Body of pancreas (tissue), 4 donors: ENCODE measurements around the gene CTBS. TPM values are rescaled to one million over a fixed set of nuclear protein-coding genes. Genes with fewer than 3 reads are reported as not detected.
"Not testable (repeated sequence)": the region's sequence is repeated elsewhere in the genome, so short reads cannot be mapped to it uniquely, and the experiment has no call there.

Experiments
- ATAC-seq: fragments of 150-250 bp; one replicate; pipeline ENCODE4 v1.9.1; 2016
- DNase-seq, 4 donors: peaks; one replicate each; pipeline ENCODE4 v3.0.0-alpha.2; 2019
- H3K27ac ChIP-seq, 4 donors: fragments of 200-600 bp; sonication (generic); 1 replicate in 3 of 4; 2 replicates in 1 of 4; pipeline versions ENCODE4 v1.5.1 to v1.6.1; 2016 to 2019; ENCODE audit warnings: mild to moderate bottlenecking in 1 of 4, mixed read lengths in 1 of 4, moderate library complexity in 1 of 4
- H3K27me3 ChIP-seq, 2 donors: fragments of 200-600 bp; sonication (generic); one replicate each; pipeline ENCODE4 v1.6.0; 2016; ENCODE audit warnings: mild to moderate bottlenecking in 1 of 2
- H3K36me3 ChIP-seq, 2 donors: fragments of 200-600 bp; sonication (generic); replicated peaks in 1 of 2; 2 replicates each; pipeline ENCODE4 v1.5.1; 2016; ENCODE audit warnings: low read depth in 2 of 2; ENCODE audit not compliant: insufficient read depth in 1 of 2
- H3K4me1 ChIP-seq: fragments of 200-600 bp; sonication (generic); one replicate; pipeline ENCODE4 v1.6.0; 2016
- H3K4me3 ChIP-seq, 2 donors: fragments of 200-600 bp; sonication (generic); 1 replicate in 1 of 2; 2 replicates in 1 of 2; pipeline ENCODE4 v1.5.1; 2016 to 2019
- H3K9me3 ChIP-seq, 3 donors: fragments of 200-600 bp; sonication (generic); 1 replicate in 2 of 3; 2 replicates in 1 of 3; pipeline ENCODE4 v1.5.1; 2016
- POLR2A ChIP-seq, 3 donors: fragments of 450-650 bp; IDR thresholded peaks; one replicate each; pipeline ENCODE4 v1.6.1; 2016; ENCODE audit warnings: antibody characterized with exemption in 3 of 3, mild to moderate bottlenecking in 2 of 3
- WGBS, 2 donors: methylation state at CpG; one replicate each; pipeline ENCODE4 v1.1.5; 2017; 5-methylcytosine and 5-hydroxymethylcytosine counted together
- intact Hi-C: fragments of 100-400 bp; cut with DNase I; formaldehyde crosslinking; loops from one replicate; pipeline ENCODE4 v1.15.1; 2023
- total RNA-seq, 2 donors: library from RNA; depleted of rRNA; stranded (reverse); fragments of >200 nt; gene quantifications; one replicate each; pipeline ENCODE4 v1.1.0, GENCODE V29; 2016
- TF ChIP-seq, protein P1 (sequence below), 7 experiments: fragments of 450-650 bp in 4 of 7; fragments of 200-600 bp in 3 of 7; sonication (generic) in 3 of 7; IDR thresholded peaks; one replicate each; pipeline ENCODE4 v1.5.1; 2016 to 2019; ENCODE audit warnings: antibody characterized with exemption in 7 of 7

Gene CTBS
- total RNA-seq, 2 donors from 2014 or later, result 13.5 to 15.5 TPM

DNA sequence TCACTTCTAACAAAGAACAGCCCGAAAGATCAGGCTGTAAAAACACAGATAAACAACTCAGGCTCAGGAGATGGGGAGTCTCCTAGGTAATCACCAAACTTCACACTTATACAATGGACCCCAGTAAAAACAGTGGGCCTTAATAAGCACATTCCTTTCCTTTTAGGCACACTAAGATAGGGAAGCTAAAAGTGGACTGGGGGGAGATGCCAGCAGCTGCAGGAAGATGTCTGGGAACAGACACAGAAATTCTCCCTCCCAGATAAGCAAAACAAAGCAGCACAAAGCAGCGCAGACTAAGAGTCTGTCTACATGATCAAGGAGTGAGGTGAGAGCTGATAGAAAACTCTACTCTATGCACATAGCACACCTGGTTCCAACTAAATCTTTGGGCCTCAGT is 29.0 kb upstream of the CTBS start:
- WGBS, 2 donors, result 60 to 62% methylated on average over 2 of the region's 2 CpGs
- ATAC-seq (no peak), DNase-seq (no peak)
- intact Hi-C loops, result no loop called here
- Histone ChIP-seq H3K27ac (peak overlapping the region in 2 of 4 donors; percentile 37 to 51), H3K4me3 (no peak overlapping the region), H3K4me1 (no peaks in the 10 kb centered on the region), H3K27me3 (no peaks in the 10 kb centered on the region), H3K9me3 (peaks cover 0 to 12% (median 0%) of the 10 kb centered on the region in 3 donors), H3K36me3 (no peaks in the 10 kb centered on the region)
- no peak for TF ChIP-seq POLR2A (IDR thresholded peaks at IDR 0.05)
- TF ChIP-seq, protein P1, sequence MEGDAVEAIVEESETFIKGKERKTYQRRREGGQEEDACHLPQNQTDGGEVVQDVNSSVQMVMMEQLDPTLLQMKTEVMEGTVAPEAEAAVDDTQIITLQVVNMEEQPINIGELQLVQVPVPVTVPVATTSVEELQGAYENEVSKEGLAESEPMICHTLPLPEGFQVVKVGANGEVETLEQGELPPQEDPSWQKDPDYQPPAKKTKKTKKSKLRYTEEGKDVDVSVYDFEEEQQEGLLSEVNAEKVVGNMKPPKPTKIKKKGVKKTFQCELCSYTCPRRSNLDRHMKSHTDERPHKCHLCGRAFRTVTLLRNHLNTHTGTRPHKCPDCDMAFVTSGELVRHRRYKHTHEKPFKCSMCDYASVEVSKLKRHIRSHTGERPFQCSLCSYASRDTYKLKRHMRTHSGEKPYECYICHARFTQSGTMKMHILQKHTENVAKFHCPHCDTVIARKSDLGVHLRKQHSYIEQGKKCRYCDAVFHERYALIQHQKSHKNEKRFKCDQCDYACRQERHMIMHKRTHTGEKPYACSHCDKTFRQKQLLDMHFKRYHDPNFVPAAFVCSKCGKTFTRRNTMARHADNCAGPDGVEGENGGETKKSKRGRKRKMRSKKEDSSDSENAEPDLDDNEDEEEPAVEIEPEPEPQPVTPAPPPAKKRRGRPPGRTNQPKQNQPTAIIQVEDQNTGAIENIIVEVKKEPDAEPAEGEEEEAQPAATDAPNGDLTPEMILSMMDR (IDR thresholded peaks at IDR 0.05), result no peak

DNA sequence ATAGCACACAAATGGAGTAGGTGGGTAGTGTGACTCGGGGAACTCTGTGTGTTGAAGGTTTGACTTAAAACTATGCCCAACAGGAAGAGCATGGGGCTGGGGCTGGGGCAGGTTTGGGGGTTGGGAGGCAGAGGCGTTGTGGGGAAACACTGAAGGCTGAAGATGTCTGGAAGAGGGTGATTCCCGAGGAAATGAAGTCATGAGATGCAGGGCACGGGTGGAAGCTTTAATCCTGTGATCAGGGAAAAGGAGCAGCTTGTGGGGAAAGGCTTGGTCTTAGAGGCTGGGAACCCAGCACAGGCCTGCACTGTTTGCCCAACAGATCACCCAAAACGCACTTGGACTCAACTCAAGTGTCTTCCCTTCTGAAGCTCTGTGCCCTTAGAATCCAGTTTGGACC is 26.6 kb upstream of the CTBS start:
- Histone ChIP-seq H3K9me3 (peaks cover 0 to 12% (median 0%) of the 10 kb centered on the region in 3 donors), H3K27ac (no peak overlapping the region), H3K36me3 (no peaks in the 10 kb centered on the region), H3K27me3 (no peaks in the 10 kb centered on the region), H3K4me1 (no peaks in the 10 kb centered on the region), H3K4me3 (no peak overlapping the region)
- TF ChIP-seq POLR2A (IDR thresholded peaks at IDR 0.05), result no peak
- TF ChIP-seq, protein P1 (IDR thresholded peaks at IDR 0.05), result no peak
- intact Hi-C loops, result no loop called here
- WGBS, 2 donors, result 80 to 83% methylated on average over 5 of the region's 5 CpGs
- ATAC-seq, result no peak
- DNase-seq, result no peak

DNA sequence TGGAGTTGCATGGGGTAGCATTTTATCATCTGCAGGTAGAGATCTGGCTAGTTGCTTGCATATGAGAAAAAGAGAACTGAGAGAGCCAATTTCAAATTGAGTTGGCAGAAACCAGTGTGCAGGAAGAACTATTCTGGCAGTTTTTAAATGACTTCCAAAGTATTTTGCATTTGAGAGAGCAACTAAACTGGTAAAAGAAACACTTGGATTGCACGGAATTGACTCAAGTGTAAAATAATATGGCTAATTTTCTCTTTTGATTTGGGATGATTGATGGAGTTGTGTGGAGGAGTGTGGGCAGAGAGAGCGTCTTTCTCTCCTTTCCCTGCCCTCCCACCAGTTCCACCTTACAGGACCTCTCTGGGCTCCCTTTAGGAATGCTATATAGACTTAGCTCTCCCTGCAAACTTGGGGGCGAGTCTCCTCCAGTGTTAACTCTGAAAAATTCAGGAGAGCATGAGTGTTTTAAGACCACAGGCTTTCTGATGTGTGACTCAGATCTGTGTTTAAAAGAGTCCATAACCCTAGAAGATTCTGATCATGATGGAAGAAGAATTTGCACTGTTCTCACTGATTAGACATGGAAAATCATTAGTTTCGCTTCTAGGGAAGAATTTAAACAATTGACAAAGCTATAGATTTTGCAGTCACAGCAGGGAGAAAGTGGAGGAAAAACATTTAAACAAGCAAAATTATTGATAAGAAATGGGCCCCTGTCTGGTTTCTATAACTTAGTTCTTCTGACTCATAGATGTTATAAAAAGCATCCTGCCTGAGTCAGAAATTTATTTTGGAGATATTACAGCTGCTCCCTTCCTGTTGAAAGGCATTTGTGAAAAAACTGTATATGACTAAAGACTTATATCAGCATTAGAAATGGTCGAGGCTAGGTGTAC is 24.9 kb upstream of the CTBS start:
- no peak for DNase-seq
- no peak for TF ChIP-seq POLR2A (IDR thresholded peaks at IDR 0.05)
- TF ChIP-seq, protein P1 (IDR thresholded peaks at IDR 0.05), result no peak
- WGBS, 2 donors, result 49 to 54% methylated on average over 5 of the region's 5 CpGs

DNA sequence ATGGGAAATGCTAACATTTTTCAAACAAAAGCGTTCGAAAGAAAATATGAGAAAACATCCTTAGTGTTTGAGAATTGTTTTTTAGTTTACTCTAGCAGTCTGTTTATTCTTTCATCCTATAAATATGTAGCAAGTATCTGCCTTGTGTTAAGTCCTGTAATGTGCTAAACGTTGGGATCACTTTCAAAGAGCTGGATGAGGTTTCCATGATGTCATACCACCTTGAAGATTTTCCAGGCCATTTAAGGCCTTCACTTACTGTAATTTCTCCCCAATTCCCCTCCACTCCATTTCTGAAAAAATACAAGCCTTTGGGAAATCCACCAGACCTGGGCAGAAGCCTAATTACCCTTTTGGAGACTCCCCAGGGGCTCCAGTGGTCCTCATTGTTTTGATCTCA is 24.2 kb upstream of the CTBS start:
- Histone ChIP-seq H3K27me3 (no peaks in the 10 kb centered on the region), H3K4me1 (no peaks in the 10 kb centered on the region), H3K36me3 (no peaks in the 10 kb centered on the region), H3K4me3 (no peak overlapping the region), H3K9me3 (no peaks in the 10 kb centered on the region), H3K27ac (no peak overlapping the region)
- TF ChIP-seq, protein P1 (IDR thresholded peaks at IDR 0.05), result no peak
- no peak for TF ChIP-seq POLR2A (IDR thresholded peaks at IDR 0.05)
- intact Hi-C loops, result no loop called here
- ATAC-seq (no peak), DNase-seq (no peak)
- 69 to 75% methylated on average over 3 of the region's 3 CpGs for WGBS, 2 donors

More for the DNA sequence above, 24.9 kb upstream of the CTBS start:
- no peaks in the 10 kb centered on the region for H3K27me3 ChIP-seq
- no peak for ATAC-seq
- H3K4me3 ChIP-seq, result no peak overlapping the region
- no peaks in the 10 kb centered on the region for H3K9me3 ChIP-seq
- no peaks in the 10 kb centered on the region for H3K4me1 ChIP-seq
- no peaks in the 10 kb centered on the region for H3K36me3 ChIP-seq
- intact Hi-C loops, result no loop called here
- no peak overlapping the region for H3K27ac ChIP-seq

DNA sequence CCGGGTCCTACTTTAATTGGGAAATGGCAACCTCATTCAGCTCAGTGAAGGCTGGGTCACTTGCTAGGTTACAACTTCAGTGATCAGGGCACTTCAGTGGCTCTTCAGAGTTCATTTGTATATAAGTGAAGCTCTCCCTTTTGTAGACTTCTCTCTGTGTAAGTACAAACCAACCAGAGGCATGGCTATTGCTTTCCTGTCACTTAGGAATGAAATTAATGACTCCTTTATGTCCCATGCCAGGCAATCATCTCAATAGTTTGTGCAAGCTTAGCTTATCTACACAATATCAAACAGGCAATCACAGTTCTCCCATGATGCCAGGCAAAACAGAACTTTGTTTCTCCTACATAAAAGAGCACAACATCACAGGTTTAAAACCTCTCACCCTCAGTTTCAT is 22.8 kb upstream of the CTBS start:
- Histone ChIP-seq H3K4me1 (no peaks in the 10 kb centered on the region), H3K27me3 (no peaks in the 10 kb centered on the region), H3K4me3 (no peak overlapping the region), H3K36me3 (no peaks in the 10 kb centered on the region), H3K27ac (no peak overlapping the region), H3K9me3 (no peaks in the 10 kb centered on the region)
- intact Hi-C loops, result no loop called here
- no peak for DNase-seq
- ATAC-seq, result no peak
- no peak for TF ChIP-seq POLR2A (IDR thresholded peaks at IDR 0.05)
- TF ChIP-seq, protein P1 (IDR thresholded peaks at IDR 0.05), result no peak
- WGBS, 2 donors, result 90 to 100% methylated on average over 1 of the region's 1 CpG

DNA sequence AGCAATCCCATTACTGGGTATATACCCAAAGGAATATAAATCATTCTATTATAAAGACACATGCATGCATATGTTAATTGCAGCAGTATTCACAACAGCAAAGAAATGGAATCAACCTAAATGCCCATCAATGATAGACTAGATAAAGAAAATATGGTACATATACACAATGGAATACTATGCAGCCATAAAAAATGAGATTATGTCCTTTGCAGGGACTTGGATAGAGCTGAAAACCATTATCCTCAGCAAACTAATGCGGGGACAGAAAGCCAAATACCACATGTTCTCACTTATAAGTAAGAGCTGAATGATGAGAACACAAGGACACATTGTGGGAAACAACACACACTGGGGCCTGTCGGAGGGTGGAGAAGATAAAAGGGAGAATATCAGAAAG is 20.7 kb upstream of the CTBS start:
- H3K9me3 ChIP-seq, H3K4me1 ChIP-seq, ATAC-seq, DNase-seq, H3K4me3 ChIP-seq, H3K27me3 ChIP-seq, H3K36me3 ChIP-seq, intact Hi-C loops, H3K27ac ChIP-seq: not testable (repeated sequence)
- 70 to 84% methylated on average over 2 of the region's 2 CpGs for WGBS, 2 donors
